ENCODE measurements around the gene USP30. TPM values are rescaled to one million over a fixed set of nuclear protein-coding genes. Genes with fewer than 3 reads are reported as not detected.
"Not testable (repeated sequence)": the region's sequence is repeated elsewhere in the genome, so short reads cannot be mapped to it uniquely, and the experiment has no call there.

Gene USP30
- total and polyA plus RNA-seq, 3 donors from 2014 or later: 36.3 to 53.1 (median 49.5) TPM

DNA sequence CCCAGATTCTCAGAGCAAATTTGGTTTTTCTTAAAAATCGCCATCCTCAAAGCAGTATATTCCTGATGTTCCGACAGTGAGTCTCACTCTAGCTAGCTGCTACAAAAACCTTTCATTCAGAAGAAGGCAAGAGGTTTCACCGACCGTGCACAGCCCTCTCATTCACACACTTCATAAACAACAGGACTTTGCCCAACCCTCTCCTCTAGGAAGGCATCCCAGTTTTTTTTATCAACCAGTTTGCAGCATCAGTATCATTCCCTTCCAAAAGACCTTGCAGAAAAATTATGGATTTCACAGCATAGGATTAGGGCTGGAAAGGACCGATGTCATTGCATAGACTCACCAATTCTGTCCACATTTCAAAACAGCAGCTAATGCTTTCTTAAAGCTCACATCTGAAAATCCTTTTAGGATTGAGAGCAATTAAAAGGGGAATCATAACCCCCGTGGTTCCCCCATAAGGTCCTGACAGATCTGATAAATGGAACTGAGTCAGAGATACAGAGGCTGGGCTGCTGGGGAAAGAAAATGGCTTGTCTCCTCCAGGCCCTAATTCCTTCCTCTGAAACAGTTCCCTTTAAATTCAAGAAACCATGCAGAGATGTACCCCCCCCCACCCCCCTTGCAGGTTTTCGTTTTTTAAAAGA, 32.1 kb upstream of the USP30 start:
- 52 to 54% methylated on average over 7 of the region's 7 CpGs for WGBS, 2 donors
- Histone ChIP-seq H3K36me3 (ENCODE audit: low read depth, missing control alignments) (no peaks in the 10 kb centered on the region), H3K27ac (no peak overlapping the region), H3K4me3 (no peak overlapping the region), H3K4me1 (peaks cover 3% of the 10 kb centered on the region), H3K27me3 (no peaks in the 10 kb centered on the region), H3K9me3 (no peaks in the 10 kb centered on the region)
- TF ChIP-seq, protein P1, sequence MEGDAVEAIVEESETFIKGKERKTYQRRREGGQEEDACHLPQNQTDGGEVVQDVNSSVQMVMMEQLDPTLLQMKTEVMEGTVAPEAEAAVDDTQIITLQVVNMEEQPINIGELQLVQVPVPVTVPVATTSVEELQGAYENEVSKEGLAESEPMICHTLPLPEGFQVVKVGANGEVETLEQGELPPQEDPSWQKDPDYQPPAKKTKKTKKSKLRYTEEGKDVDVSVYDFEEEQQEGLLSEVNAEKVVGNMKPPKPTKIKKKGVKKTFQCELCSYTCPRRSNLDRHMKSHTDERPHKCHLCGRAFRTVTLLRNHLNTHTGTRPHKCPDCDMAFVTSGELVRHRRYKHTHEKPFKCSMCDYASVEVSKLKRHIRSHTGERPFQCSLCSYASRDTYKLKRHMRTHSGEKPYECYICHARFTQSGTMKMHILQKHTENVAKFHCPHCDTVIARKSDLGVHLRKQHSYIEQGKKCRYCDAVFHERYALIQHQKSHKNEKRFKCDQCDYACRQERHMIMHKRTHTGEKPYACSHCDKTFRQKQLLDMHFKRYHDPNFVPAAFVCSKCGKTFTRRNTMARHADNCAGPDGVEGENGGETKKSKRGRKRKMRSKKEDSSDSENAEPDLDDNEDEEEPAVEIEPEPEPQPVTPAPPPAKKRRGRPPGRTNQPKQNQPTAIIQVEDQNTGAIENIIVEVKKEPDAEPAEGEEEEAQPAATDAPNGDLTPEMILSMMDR (IDR thresholded peaks at IDR 0.05): no peak
- no peak for TF ChIP-seq POLR2A (IDR thresholded peaks at IDR 0.05)
- DNase-seq: no peak
- intact Hi-C loops (cut with DNase I; ENCODE audit: low total_unique reads): no loop called here

DNA sequence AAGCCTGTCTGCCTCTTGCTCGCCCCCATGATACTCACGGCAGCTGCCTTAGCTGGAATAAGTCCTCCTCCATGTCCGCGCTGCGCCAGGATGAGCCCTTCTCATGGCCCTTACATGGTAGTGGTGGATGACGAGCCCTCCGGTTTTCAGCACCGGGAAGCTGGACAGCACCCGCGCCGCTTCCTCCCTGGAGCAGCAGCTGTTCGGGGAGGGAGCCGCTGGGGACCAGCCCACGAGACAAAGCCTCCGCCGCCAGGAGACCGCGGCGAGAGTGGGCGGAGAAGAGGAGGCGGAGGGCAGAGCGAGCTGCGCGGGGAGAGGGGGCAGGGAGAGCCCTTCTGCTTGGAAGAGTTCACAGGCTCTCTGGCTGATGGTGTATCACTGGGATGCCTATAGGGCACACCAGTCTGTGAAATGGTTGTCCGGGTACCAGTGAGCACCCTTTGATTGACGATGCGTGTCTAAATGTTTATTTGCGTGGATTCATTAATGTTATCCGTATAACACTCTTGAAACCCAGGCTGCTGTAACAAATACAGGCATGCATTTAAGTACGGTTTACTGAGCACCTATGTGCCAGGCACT, 31.5 kb upstream of the USP30 start, which contains the start of gene SVOP:
Gene SVOP, minus strand, starts transcription at position 273 of the 585 bp plus-strand sequence. Its CDS starts 200 bp downstream, at position 73.
- Histone ChIP-seq H3K4me3 (no peak within 1 kb of the TSS), H3K27me3 (no peaks in the 10 kb centered on the region), H3K36me3 (ENCODE audit: low read depth, missing control alignments) (no peaks in the 10 kb centered on the region), H3K4me1 (peaks cover 3% of the 10 kb centered on the region), H3K9me3 (no peaks in the 10 kb centered on the region), H3K27ac (no peak within 1 kb of the TSS)
- peak; percentile 93 for DNase-seq
- intact Hi-C loops (cut with DNase I; ENCODE audit: low total_unique reads): no loop called here
- WGBS, 2 donors: 4 to 10% methylated on average over 11 to 30 of the region's 30 CpGs
- TF ChIP-seq, protein P1 (IDR thresholded peaks at IDR 0.05): no peak
- no peak for TF ChIP-seq POLR2A (IDR thresholded peaks at IDR 0.05)

DNA sequence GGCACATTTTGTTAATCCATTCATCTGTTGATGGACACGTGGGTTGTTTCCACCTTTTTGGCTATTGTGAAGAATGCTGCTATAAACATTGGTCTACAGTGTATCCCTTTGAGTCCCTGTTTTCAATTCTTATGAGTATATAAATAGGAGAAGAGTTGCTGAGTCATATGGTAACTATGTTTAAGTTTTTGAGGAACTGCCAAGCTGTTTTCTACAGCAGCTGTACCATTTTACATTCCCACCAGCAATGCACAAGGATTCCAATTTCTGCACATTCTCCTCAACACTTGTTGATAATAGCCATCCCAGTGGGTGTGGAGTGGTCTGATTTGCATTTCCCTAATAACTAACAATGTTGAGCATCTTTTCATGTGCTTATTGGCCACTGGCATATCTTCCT, 24.6 kb upstream of the USP30 start:
- WGBS, 2 donors: 23 to 31% methylated on average over 1 of the region's 1 CpG
- no peak overlapping the region for H3K4me3 ChIP-seq
- DNase-seq: no peak
- TF ChIP-seq, protein P1 (IDR thresholded peaks at IDR 0.05): no peak
- TF ChIP-seq POLR2A (IDR thresholded peaks at IDR 0.05): no peak
- intact Hi-C loops (cut with DNase I; ENCODE audit: low total_unique reads): no loop called here
- H3K9me3 ChIP-seq: no peaks in the 10 kb centered on the region
- H3K4me1 ChIP-seq: no peaks in the 10 kb centered on the region
- H3K27me3 ChIP-seq: no peaks in the 10 kb centered on the region
- H3K36me3 ChIP-seq (ENCODE audit: low read depth, missing control alignments): no peaks in the 10 kb centered on the region
- H3K27ac ChIP-seq: no peak overlapping the region

DNA sequence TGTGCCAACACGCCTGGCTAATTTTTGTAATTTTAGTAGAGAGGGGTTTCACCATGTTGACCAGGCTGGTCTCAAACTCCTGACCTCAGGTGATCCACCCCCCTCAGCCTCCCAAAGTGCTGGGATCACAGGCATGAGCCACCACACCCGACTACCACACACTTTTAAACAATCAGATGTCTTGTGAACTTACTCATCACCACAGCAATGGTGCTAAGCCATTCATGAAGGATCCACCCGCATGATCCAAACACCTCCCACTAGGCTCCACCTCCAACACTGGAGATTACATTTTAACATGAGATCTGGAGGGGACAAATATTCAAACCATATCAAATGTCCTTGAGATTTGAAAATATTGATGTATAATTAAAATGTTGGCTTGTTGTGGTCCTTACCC, 23.8 kb upstream of the USP30 start:
- H3K36me3 ChIP-seq (ENCODE audit: low read depth, missing control alignments); intact Hi-C loops (cut with DNase I; ENCODE audit: low total_unique reads); H3K27ac ChIP-seq; H3K4me3 ChIP-seq; H3K27me3 ChIP-seq; H3K9me3 ChIP-seq; H3K4me1 ChIP-seq; DNase-seq: not testable (repeated sequence)
- 53 to 77% methylated on average over 3 of the region's 3 CpGs for WGBS, 2 donors

DNA sequence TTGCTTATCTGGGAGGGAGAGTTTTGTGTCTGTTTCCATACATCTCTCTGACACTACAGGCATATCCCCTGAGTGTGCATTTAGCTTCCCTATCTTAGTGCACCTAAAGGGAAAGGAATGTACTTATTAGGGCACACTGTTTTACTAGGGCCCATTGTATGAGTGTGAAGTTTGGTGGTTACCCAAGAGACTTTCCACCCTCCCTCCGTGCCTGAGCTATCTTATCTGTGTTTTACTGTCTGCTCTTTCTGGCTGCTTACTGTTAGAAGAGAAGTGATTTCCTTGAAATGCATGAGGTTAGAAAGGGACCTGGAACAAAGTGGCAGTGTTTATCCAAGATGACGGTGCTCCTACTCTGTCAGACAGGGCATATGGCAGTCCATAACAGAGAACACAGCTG, 23.0 kb upstream of the USP30 start:
- intact Hi-C loops (cut with DNase I; ENCODE audit: low total_unique reads): no loop called here
- no peaks in the 10 kb centered on the region for H3K27me3 ChIP-seq
- no peak for DNase-seq

More for the DNA sequence above, 23.0 kb upstream of the USP30 start:
- Histone ChIP-seq H3K4me1 (no peaks in the 10 kb centered on the region), H3K27ac (no peak overlapping the region), H3K4me3 (no peak overlapping the region), H3K9me3 (no peaks in the 10 kb centered on the region), H3K36me3 (ENCODE audit: low read depth, missing control alignments) (no peaks in the 10 kb centered on the region)
- TF ChIP-seq POLR2A (IDR thresholded peaks at IDR 0.05): no peak
- WGBS, 2 donors: 41 to 50% methylated on average over 2 of the region's 2 CpGs

Data from testis (tissue), 3 donors.